ENCODE measurements around the gene STAT3. TPM values are rescaled to one million over a fixed set of nuclear protein-coding genes. Genes with fewer than 3 reads are reported as not detected.
A peak's percentile ranks its signal among the peaks of the same experiment; 100 is the strongest.
"Not testable (repeated sequence)": the region's sequence is repeated elsewhere in the genome, so short reads cannot be mapped to it uniquely, and the experiment has no call there.

STAT3 gene
- total RNA-seq, 1 donor from 2014 or later: 127 TPM

GRCh38 chr17:42312035-42312284 lies 76.3 kb downstream of the STAT3 start:
- ATAC-seq (ENCODE audit: poor library complexity) (no peak), DNase-seq (no peak)
- intact Hi-C loops (cut with DNase I): no loop called here

DNA sequence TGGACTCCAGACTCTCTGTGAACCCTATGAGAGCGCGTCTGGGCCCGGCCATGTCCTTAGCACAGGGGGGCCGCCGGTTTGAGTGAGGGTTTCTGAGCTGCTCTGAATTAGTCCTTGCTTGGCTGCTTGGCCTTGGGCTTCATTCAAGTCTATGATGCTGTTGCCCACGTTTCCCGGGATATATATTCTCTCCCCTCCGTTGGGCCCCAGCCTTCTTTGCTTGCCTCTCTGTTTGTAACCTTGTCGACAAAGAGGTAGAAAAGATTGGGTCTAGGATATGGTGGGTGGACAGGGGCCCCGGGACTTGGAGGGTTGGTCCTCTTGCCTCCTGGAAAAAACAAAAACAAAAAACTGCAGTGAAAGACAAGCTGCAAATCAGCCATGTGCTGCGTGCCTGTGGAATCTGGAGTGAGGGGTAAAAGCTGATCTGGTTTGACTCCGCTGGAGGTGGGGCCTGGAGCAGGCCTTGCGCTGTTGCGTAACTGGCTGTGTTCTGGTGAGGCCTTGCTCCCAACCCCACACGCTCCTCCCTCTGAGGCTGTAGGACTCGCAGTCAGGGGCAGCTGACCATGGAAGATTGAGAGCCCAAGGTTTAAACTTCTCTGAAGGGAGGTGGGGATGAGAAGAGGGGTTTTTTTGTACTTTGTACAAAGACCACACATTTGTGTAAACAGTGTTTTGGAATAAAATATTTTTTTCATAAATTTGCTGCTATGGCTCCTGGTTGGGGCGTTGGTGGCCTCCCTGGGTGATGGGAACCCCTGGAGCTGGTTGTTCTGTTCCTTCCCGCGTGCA lies 76.8 kb downstream of the STAT3 start:
- intact Hi-C loops (cut with DNase I): no loop called here
- DNase-seq (peak; percentile 93), ATAC-seq (ENCODE audit: poor library complexity) (peak; percentile 90)

DNA sequence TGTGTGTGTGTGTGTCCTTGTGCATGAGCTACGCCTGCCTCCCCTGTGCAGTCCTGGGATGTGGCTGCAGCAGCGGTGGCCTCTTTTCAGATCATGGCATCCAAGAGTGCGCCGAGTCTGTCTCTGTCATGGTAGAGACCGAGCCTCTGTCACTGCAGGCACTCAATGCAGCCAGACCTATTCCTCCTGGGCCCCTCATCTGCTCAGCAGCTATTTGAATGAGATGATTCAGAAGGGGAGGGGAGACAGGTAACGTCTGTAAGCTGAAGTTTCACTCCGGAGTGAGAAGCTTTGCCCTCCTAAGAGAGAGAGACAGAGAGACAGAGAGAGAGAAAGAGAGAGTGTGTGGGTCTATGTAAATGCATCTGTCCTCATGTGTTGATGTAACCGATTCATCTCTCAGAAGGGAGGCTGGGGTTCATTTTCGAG lies 77.4 kb downstream of the STAT3 start:
- DNase-seq (no peak), ATAC-seq (ENCODE audit: poor library complexity) (no peak)
- intact Hi-C loops (cut with DNase I): no loop called here

- DNase-seq: no peak
- ATAC-seq (ENCODE audit: poor library complexity): no peak
- intact Hi-C loops (cut with DNase I): no loop called here
Observed at GRCh38 chr17:42309986-42310786, 78.1 kb downstream of the STAT3 start.

DNA sequence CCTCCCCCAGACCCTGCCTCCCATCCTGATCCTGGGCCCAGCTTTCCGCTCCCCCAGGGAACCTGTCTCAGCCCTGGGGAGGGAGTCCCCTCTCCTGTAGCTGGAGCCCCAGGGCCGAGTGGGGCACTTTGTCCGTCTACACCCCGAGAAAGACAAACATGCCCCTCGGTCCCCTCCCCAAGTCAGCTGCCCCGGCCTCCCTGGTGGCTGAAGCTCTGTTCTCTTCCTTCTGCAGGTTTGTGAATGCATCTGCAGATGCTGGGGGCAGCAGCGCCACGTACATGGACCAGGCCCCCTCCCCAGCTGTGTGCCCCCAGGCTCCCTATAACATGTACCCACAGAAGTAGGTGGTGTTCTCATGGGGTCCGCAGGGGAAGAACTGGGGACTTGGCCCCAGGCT lies 79.1 kb downstream of the STAT3 start:
- intact Hi-C loops (cut with DNase I): no loop called here
- DNase-seq: no peak
- no peak for ATAC-seq (ENCODE audit: poor library complexity)

DNA sequence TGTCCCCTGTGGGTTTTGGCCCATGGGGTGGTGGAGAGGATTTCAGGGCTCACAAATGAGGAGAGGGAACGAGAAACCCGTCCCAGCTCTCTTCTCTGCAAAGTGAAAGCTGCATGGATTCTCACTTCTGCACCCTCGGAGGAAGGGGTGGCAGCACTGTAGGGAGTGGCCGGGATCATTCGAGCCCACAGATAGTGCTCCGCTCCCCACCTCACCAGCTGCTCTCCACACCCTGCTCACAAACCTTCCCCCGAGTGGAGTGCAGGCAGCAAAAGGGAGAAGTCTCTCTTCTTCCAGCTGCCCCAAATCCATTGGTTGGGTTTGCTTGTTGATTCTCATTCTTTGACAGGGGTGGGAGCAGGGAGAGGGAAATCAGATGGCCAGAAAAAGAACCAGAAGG lies 79.8 kb downstream of the STAT3 start:
- intact Hi-C loops (cut with DNase I): no loop called here
- DNase-seq (no peak), ATAC-seq (ENCODE audit: poor library complexity) (no peak)

GRCh38 chr17:42307362-42307927 lies 80.8 kb downstream of the STAT3 start:
- DNase-seq (no peak), ATAC-seq (ENCODE audit: poor library complexity) (no peak)
- intact Hi-C loops (cut with DNase I): no loop called here

DNA sequence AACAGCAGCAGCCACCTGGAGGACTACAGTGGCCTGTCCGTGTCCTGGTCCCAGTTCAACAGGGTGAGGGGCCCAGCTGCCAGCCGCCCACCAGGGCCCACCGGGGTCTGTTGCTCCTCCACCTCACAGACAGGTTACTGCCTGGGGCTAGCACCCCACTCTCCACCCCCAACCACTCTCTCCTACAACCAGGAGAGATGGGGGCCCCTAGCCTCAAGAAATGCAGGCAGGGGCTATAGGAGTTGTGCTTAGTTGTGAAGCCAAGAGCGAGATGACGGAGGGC lies 81.9 kb downstream of the STAT3 start:
- intact Hi-C loops (cut with DNase I): no loop called here
- no peak for DNase-seq
- ATAC-seq (ENCODE audit: poor library complexity): no peak

- DNase-seq (no peak), ATAC-seq (ENCODE audit: poor library complexity) (no peak)
- intact Hi-C loops (cut with DNase I): no loop called here
Observed at GRCh38 chr17:42305543-42306384, 82.5 kb downstream of the STAT3 start.

DNA sequence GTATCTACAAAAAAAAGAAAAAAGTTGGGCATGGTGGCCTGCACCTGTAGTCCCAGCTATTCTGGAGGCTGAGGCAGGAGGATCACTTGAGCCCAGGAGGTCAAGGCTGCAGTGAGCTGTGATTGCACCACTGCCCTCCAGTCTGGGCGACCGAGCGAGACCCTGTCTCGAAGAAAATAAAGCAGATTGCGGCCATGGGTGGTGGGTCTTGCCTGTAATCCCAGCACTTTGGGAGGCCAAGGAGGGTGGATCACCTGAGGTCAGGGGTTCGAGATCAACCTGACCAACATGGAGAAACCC lies 83.3 kb downstream of the STAT3 start:
- intact Hi-C loops (cut with DNase I); ATAC-seq (ENCODE audit: poor library complexity); DNase-seq: not testable (repeated sequence)

DNA sequence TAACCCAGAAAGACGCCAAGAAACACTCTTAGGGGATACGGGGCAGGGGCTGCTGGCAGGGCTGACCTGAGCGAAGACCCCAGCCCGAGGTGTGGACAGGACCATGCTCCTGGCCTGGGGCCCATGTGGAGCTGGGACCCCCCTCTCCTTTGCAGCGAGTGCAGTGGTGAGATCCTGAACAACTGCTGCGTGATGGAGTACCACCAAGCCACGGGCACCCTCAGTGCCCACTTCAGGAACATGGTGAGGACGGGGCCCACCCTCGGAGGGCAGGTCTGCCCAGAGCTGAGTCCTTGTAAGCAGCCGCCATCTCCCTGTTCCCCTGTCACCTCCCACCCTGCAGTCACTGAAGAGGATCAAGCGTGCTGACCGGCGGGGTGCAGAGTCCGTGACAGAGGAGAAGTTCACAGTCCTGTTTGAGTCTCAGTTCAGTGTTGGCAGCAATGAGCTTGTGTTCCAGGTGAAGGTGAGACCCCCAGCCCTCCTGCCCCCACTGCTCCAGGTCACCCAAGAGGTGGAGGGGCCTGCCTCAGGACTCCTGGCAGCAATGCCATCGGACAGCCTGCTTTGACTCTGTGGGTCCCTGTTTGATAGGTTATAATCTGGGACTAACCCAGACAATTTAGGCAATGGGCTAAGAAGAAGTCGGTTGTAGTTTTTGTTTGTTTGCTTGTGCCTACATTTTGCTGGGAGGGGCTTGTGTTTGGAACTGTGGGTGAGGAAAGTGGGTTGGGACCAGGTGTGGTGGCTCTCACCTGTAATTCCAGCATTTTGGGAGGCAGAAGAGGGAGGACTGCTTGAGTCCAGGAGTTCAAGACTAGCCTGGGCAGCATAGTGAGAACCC lies 83.8 kb downstream of the STAT3 start:
- ATAC-seq (ENCODE audit: poor library complexity) (no peak), DNase-seq (no peak)
- intact Hi-C loops (cut with DNase I): no loop called here

DNA sequence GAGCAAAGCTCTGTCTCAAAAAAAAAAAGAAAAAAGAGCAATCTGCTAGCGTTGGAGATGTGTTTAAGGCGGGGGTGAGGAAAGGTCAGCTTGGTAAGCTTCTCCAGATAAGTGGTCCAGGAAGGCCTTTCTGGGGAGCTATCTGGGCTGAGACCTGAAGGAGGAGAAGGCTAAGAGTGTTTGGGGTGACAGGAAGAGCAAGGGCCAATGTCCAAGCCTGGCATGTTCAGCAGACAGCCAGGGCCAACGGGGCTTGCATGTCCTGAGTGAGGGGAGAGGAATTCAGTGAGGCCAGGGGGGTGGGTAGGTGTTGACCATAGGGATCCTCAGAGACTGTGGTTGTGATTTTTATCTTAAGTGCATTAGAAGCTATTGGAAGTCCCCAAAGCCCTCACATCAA lies 84.5 kb downstream of the STAT3 start:
- DNase-seq: no peak

DNA sequence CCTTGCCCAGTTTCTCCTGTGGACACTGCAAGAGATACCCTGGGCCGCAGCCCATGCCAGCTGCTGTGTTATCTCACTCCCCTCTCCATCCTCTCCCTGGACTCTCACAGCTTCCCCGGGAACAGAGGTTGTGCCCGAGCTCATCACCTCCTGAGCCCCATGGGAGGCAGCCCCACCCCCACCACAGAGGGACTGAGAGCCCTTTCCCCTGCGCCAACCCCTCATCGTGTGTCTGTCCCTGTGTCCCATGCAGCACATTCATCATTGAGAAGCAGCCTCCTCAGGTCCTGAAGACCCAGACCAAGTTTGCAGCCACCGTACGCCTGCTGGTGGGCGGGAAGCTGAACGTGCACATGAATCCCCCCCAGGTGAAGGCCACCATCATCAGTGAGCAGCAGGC lies 87.2 kb downstream of the STAT3 start:
- no peak for ATAC-seq (ENCODE audit: poor library complexity)
- intact Hi-C loops (cut with DNase I): no loop called here
- DNase-seq: no peak

More for the DNA sequence above, 84.5 kb downstream of the STAT3 start:
- intact Hi-C loops (cut with DNase I): no loop called here
- ATAC-seq (ENCODE audit: poor library complexity): no peak

GRCh38 chr17:42299913-42300312 lies 88.3 kb downstream of the STAT3 start:
- DNase-seq; intact Hi-C loops (cut with DNase I); ATAC-seq (ENCODE audit: poor library complexity): not testable (repeated sequence)

- DNase-seq; ATAC-seq (ENCODE audit: poor library complexity); intact Hi-C loops (cut with DNase I): not testable (repeated sequence)
Observed at GRCh38 chr17:42299361-42299760, 88.9 kb downstream of the STAT3 start.

GRCh38 chr17:42297775-42298174 lies 90.5 kb downstream of the STAT3 start:
- DNase-seq; intact Hi-C loops (cut with DNase I); ATAC-seq (ENCODE audit: poor library complexity): not testable (repeated sequence)

DNA sequence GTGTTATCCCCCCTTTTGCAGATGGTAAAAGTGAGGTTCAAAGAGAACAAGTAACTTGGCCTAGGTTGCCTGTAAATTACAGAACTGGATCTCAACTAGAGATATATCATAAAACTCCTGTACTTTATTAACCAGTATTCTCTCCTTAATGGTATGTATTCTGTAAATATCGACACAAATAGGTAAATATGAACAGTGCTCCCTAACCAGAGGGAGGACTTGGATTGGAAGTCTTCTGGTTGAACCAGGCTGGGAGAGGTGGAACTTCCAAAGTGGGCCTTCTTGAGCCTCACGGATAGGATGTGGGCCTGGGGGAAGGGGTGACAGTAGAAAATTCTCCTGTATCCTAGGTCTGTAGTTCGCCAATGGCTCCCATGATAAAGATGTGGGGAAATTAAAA lies 92.2 kb downstream of the STAT3 start:
- ATAC-seq (ENCODE audit: poor library complexity) (no peak), DNase-seq (no peak)
- intact Hi-C loops (cut with DNase I): no loop called here

DNA sequence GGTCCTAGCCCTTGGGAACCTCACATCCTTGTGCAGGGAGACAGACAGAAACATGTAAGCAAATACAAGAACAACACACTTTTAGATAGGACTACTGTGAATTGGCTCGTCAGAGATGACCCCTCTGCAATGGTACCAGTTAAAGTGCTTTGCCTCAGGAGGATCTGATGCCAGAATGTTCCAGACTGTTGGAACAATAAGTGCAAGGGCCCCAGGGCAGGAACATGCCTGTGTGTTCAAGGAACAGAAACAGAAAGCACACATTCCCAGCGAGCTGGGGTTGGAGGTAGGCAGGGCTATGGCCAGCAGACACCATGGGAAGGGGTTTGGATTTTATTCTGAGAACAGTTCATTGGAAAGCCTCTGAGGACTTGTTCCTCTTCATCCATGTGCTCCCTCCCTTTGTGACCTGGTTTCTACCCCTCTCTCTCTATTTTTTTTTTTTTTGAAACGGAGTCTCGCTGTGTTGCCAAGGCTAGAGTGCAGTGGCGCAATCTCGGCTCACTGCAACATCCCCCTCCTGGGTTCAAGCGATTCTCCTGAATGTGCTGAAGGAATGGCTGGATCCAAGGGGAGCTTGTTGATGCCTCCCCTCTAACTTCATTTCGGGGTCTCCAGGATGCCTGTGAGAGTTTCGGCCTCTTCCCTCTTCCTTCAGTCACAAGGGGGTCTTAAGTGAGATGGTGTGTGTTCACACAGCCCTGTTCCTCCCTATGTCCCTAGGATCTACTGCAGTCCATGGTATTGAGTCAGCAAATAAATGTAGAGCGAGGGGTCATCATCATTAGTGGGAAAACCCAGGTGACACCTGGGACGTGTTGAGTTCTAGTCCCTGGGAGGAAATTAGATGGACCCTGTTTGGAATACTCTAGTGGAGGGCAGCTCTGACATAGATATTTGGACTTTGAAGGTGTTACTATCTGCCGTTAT lies 93.5 kb downstream of the STAT3 start:
- ATAC-seq (ENCODE audit: poor library complexity): no peak

More for the DNA sequence above, 93.5 kb downstream of the STAT3 start:
- peak; percentile 13 for DNase-seq
- intact Hi-C loops (cut with DNase I): no loop called here

Measured in Right ventricle myocardium superior (tissue), 1 donor.